SU-DHL-6 (cell line): ENCODE results near the gene KIF16B.

ENCODE experiments used
- H2AFZ ChIP-seq: fragments of 200-600 bp; sonication (generic); 2 replicates; pipeline ENCODE4 v1.6.1; 2014; ENCODE audit warnings: low read depth, mild to moderate bottlenecking, moderate library complexity, mixed read lengths, antibody characterized with exemption, low read length; ENCODE audit not compliant: severe bottlenecking
- H3F3A ChIP-seq: fragments of 200-600 bp; shearing (Covaris generic); 2 replicates; pipeline ENCODE4 v1.6.0; 2016; ENCODE audit warnings: antibody characterized with exemption, mild to moderate bottlenecking; ENCODE audit not compliant: insufficient read depth
- H3K27ac ChIP-seq: fragments of 200-600 bp; sonication (generic); 2 replicates; pipeline ENCODE4 v1.5.1; 2016; ENCODE audit warnings: low read depth, mild to moderate bottlenecking, low read length, moderate library complexity, mixed read lengths
- H3K27me3 ChIP-seq: fragments of 200-600 bp; sonication (generic), shearing (Covaris generic); 2 replicates; pipeline ENCODE4 v1.6.0; 2014; ENCODE audit warnings: mild to moderate bottlenecking, low read length
- H3K36me3 ChIP-seq: fragments of 200-600 bp; sonication (generic); 2 replicates; pipeline ENCODE4 v1.6.1; 2014; ENCODE audit warnings: mild to moderate bottlenecking, low read length, mixed read lengths
- H3K4me2 ChIP-seq: fragments of 300-600, 200-600 bp; shearing (Covaris generic), sonication (generic); 2 replicates; pipeline ENCODE4 v1.6.0; 2014; ENCODE audit warnings: low read length, low read depth, mild to moderate bottlenecking; ENCODE audit not compliant: poor library complexity, severe bottlenecking
- H3K4me3 ChIP-seq: fragments of 200-600 bp; sonication (generic); 2 replicates; pipeline ENCODE4 v1.5.1; 2014; ENCODE audit warnings: antibody characterized with exemption, low read length, mild to moderate bottlenecking, mixed read lengths; ENCODE audit not compliant: insufficient read depth, poor library complexity, severe bottlenecking
- H3K79me2 ChIP-seq: fragments of 200-600 bp; sonication (generic); 2 replicates; pipeline ENCODE4 v1.6.1; 2014; ENCODE audit warnings: mild to moderate bottlenecking, low read length, moderate library complexity; ENCODE audit not compliant: insufficient read depth
- H3K9ac ChIP-seq: fragments of 200-600 bp; sonication (generic); 2 replicates; pipeline ENCODE4 v1.7.0; 2014; ENCODE audit warnings: mild to moderate bottlenecking, low read length
- H3K9me2 ChIP-seq: fragments of 200-600 bp; sonication (generic); replicated peaks from 2 replicates; pipeline ENCODE4 v1.6.1; 2014; ENCODE audit warnings: low read length; ENCODE audit not compliant: insufficient read depth
- H3K9me3 ChIP-seq: fragments of 200-600 bp; sonication (generic); 2 replicates; pipeline ENCODE4 v1.6.1; 2014; ENCODE audit warnings: low read length, mixed read lengths; ENCODE audit not compliant: insufficient read depth
- H4K20me1 ChIP-seq: fragments of 200-600 bp; sonication (generic); 2 replicates; pipeline ENCODE4 v1.6.1; 2014; ENCODE audit warnings: low read depth, mild to moderate bottlenecking, antibody characterized with exemption, low read length, moderate library complexity, mixed read lengths
- EZH2phosphoT487 ChIP-seq: fragments of 200-600 bp; sonication (generic), shearing (Covaris generic); conservative IDR thresholded peaks from 2 replicates; pipeline ENCODE4 v1.6.1; 2018; ENCODE audit warnings: mild to moderate bottlenecking, antibody characterized with exemption, low read length, moderate library complexity, mixed read lengths
- TF ChIP-seq, protein P1 (sequence below): fragments of 200-600 bp; sonication (generic); IDR thresholded peaks from one replicate; pipeline ENCODE4 v1.5.1; 2017; ENCODE audit warnings: antibody characterized with exemption, mild to moderate bottlenecking, low read length, moderate library complexity; ENCODE audit not compliant: insufficient read depth, poor library complexity, severe bottlenecking

The KIF16B gene

GRCh38 chr20:16351415-16351814 is 221.8 kb downstream of the KIF16B start:
- Histone ChIP-seq H3K9ac (no peak overlapping the region), H3K4me2 (no peak overlapping the region), H2AFZ (no peak overlapping the region), H3K9me2 (no peaks in the 10 kb centered on the region), H3K9me3 (no peaks in the 10 kb centered on the region), H3K27me3 (no peaks in the 10 kb centered on the region), H3K27ac (no peak overlapping the region), H3K4me3 (no peak overlapping the region), H3F3A (no peaks in the 10 kb centered on the region), H3K36me3 (no peaks in the 10 kb centered on the region), H3K79me2 (no peaks in the 10 kb centered on the region), H4K20me1 (no peaks in the 10 kb centered on the region)
- TF ChIP-seq, protein P1, sequence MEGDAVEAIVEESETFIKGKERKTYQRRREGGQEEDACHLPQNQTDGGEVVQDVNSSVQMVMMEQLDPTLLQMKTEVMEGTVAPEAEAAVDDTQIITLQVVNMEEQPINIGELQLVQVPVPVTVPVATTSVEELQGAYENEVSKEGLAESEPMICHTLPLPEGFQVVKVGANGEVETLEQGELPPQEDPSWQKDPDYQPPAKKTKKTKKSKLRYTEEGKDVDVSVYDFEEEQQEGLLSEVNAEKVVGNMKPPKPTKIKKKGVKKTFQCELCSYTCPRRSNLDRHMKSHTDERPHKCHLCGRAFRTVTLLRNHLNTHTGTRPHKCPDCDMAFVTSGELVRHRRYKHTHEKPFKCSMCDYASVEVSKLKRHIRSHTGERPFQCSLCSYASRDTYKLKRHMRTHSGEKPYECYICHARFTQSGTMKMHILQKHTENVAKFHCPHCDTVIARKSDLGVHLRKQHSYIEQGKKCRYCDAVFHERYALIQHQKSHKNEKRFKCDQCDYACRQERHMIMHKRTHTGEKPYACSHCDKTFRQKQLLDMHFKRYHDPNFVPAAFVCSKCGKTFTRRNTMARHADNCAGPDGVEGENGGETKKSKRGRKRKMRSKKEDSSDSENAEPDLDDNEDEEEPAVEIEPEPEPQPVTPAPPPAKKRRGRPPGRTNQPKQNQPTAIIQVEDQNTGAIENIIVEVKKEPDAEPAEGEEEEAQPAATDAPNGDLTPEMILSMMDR, result no peak
- no peak for TF ChIP-seq EZH2phosphoT487

DNA sequence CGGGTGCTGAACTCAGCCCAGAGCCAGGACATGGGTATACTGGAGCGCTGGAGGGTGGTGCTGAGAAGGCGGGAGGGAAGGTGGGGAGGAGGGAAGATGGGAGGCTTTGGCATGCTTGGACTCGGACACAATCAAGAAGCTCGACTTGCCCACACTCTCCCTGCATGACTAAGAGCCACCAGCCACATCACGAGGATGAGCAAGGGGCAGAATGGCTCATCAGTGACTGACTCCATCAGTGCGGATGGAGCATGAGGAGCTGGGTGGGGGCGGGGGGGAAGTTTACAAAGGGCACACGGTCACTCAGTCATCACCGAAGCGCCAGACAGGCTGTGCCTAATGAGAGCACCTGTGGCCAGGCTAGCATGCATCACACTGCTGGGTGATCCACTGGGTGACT is 222.8 kb downstream of the KIF16B start:
- Histone ChIP-seq H3K9me3 (no peaks in the 10 kb centered on the region), H2AFZ (no peak overlapping the region), H3K9me2 (no peaks in the 10 kb centered on the region), H3K27ac (no peak overlapping the region), H3K36me3 (no peaks in the 10 kb centered on the region), H3F3A (no peaks in the 10 kb centered on the region), H3K79me2 (no peaks in the 10 kb centered on the region), H3K4me2 (no peak overlapping the region), H3K9ac (no peak overlapping the region), H3K27me3 (no peaks in the 10 kb centered on the region), H4K20me1 (no peaks in the 10 kb centered on the region), H3K4me3 (no peak overlapping the region)
- TF ChIP-seq EZH2phosphoT487, result no peak
- TF ChIP-seq, protein P1, result no peak

DNA sequence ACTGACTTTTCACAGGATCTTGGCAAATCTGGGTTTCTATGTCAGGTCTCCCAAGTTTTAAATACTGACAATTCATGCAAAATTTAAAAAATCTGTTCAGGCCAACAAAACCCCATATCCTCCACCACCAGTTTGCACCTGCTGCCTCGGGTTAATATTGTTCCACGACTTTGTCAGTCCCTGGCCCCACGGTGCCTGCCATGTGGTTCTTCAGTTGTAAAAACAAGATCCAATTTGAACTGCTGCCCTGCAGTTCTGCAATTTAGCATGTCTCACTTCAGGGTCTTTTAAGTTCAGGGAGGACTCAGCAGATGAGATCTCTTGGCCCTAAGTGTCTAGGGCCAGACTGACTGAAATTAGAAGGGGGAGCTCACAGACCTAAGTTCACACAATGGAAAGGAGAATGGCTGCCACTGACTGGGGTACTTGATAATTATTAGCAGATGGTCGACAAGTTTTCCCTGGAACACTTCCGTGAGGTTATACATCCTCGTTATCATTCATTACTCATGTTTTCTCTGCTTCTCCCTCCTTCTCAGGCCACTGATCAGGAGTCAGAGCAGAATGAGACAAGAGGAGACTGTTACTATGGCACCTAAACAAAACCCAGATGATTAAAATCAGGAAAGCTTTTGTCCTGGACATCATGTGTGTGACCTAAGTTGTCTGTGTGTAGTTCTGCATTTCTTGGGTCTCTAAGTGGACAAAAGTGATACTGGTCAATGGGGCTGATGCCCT is 223.6 kb downstream of the KIF16B start:
- Histone ChIP-seq H2AFZ (no peak overlapping the region), H3K36me3 (no peaks in the 10 kb centered on the region), H4K20me1 (no peaks in the 10 kb centered on the region), H3K4me2 (no peak overlapping the region), H3K79me2 (no peaks in the 10 kb centered on the region), H3K27me3 (no peaks in the 10 kb centered on the region), H3F3A (no peaks in the 10 kb centered on the region), H3K9ac (no peak overlapping the region), H3K9me2 (no peaks in the 10 kb centered on the region), H3K9me3 (no peaks in the 10 kb centered on the region), H3K27ac (no peak overlapping the region), H3K4me3 (no peak overlapping the region)
- TF ChIP-seq, protein P1, result no peak
- TF ChIP-seq EZH2phosphoT487, result no peak
